Measurements from ENCODE around the gene FAM171A2. TPM values are rescaled to one million over a fixed set of nuclear protein-coding genes. Genes with fewer than 3 reads are reported as not detected.

Gene FAM171A2
- total and polyA plus RNA-seq, 4 donors = 0.08 to 1.1 (median 0.18) TPM; not detected in 1

DNA sequence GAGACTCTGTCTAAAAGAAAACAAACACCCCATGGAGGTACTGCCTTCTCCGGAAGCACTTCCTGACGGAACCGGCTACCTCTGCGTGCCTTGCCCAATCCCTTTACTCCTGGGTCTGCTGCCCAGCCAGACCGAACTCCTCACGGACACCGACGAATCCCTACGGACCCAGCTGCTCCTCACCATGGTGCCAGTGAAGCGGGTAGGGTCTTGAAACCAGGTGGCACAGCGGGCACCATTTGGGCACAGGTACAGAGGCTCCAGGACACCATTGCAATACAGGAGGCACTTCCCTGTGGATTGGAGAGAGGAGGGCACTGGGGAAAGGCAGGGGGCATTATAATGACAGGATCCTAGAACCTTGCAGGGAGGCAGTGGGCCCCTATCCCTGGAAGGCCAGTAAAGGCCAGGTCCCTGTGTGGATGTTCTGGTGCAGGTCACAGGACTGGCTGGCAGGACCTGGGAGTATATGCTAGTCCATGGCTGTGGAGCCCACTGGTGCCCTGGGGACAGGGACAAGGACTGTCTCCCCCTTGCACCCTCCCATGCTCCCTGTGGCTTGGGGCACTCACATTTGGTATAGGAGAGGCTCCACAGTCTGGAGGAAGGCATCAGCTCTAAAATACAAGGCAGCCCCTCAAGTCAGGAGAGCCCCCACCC is 41.3 kb downstream of the FAM171A2 start:
- Histone ChIP-seq H3K36me3 (ENCODE audit: control insufficient read depth in 4 of 4, insufficient read depth in 3 of 4, low read depth in 1 of 4, low read length in 3 of 4) (peaks cover 2 to 28% (median 10%) of the 10 kb centered on the region in 4 donors), H3K27ac (ENCODE audit: low read depth in 1 of 2, low read length in 2 of 2) (no peak overlapping the region), H3K4me3 (ENCODE audit: low read depth in 1 of 3, low read length in 3 of 3) (no peak overlapping the region), H3K9ac (ENCODE audit: low read depth in 1 of 2, low read length in 2 of 2) (no peak overlapping the region), H3K9me3 (ENCODE audit: control insufficient read depth in 4 of 4, low read length in 3 of 4) (no peaks in the 10 kb centered on the region), H3K4me1 (ENCODE audit: control insufficient read depth in 4 of 4, insufficient read depth in 4 of 4, low read length in 3 of 4) (peaks cover 5 to 27% (median 12%) of the 10 kb centered on the region in 4 donors), H3K27me3 (ENCODE audit: control insufficient read depth in 4 of 4, insufficient read depth in 4 of 4, low read length in 3 of 4) (no peaks in the 10 kb centered on the region)
- TF ChIP-seq FOXA1 (IDR thresholded peaks at IDR 0.05) (no peak), JUND (IDR thresholded peaks at IDR 0.05) (no peak), NR2F2 (IDR thresholded peaks at IDR 0.05) (no peak), RAD21 (IDR thresholded peaks at IDR 0.05) (no peak), FOXA2 (IDR thresholded peaks at IDR 0.05) (no peak), SP1 (IDR thresholded peaks at IDR 0.05) (no peak), CTCF (IDR thresholded peaks at IDR 0.05; ENCODE audit: low read depth, low read length, missing input control) (no peak), MAX (IDR thresholded peaks at IDR 0.05) (no peak), HNF4A (conservative IDR thresholded peaks at IDR 0.05) (no peak), TAF1 (conservative IDR thresholded peaks at IDR 0.05) (no peak), RXRA (IDR thresholded peaks at IDR 0.05) (no peak), EGR1 (IDR thresholded peaks at IDR 0.05; ENCODE audit: low read depth in 2 of 2) (no peak), HNF4G (IDR thresholded peaks at IDR 0.05) (no peak), YY1 (IDR thresholded peaks at IDR 0.05) (no peak), GABPA (IDR thresholded peaks at IDR 0.05 in 1 of 2, conservative IDR thresholded peaks at IDR 0.05 in 1 of 2) (no peak), ATF3 (IDR thresholded peaks at IDR 0.05) (no peak)
- TF ChIP-seq, protein P1, sequence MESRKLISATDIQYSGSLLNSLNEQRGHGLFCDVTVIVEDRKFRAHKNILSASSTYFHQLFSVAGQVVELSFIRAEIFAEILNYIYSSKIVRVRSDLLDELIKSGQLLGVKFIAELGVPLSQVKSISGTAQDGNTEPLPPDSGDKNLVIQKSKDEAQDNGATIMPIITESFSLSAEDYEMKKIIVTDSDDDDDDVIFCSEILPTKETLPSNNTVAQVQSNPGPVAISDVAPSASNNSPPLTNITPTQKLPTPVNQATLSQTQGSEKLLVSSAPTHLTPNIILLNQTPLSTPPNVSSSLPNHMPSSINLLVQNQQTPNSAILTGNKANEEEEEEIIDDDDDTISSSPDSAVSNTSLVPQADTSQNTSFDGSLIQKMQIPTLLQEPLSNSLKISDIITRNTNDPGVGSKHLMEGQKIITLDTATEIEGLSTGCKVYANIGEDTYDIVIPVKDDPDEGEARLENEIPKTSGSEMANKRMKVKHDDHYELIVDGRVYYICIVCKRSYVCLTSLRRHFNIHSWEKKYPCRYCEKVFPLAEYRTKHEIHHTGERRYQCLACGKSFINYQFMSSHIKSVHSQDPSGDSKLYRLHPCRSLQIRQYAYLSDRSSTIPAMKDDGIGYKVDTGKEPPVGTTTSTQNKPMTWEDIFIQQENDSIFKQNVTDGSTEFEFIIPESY (IDR thresholded peaks at IDR 0.05) = no peak
- TF ChIP-seq, protein P2, sequence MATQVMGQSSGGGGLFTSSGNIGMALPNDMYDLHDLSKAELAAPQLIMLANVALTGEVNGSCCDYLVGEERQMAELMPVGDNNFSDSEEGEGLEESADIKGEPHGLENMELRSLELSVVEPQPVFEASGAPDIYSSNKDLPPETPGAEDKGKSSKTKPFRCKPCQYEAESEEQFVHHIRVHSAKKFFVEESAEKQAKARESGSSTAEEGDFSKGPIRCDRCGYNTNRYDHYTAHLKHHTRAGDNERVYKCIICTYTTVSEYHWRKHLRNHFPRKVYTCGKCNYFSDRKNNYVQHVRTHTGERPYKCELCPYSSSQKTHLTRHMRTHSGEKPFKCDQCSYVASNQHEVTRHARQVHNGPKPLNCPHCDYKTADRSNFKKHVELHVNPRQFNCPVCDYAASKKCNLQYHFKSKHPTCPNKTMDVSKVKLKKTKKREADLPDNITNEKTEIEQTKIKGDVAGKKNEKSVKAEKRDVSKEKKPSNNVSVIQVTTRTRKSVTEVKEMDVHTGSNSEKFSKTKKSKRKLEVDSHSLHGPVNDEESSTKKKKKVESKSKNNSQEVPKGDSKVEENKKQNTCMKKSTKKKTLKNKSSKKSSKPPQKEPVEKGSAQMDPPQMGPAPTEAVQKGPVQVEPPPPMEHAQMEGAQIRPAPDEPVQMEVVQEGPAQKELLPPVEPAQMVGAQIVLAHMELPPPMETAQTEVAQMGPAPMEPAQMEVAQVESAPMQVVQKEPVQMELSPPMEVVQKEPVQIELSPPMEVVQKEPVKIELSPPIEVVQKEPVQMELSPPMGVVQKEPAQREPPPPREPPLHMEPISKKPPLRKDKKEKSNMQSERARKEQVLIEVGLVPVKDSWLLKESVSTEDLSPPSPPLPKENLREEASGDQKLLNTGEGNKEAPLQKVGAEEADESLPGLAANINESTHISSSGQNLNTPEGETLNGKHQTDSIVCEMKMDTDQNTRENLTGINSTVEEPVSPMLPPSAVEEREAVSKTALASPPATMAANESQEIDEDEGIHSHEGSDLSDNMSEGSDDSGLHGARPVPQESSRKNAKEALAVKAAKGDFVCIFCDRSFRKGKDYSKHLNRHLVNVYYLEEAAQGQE (IDR thresholded peaks at IDR 0.05) = no peak
- 96% methylated on average over 11 of the region's 11 CpGs for WGBS
- no peak for DNase-seq (ENCODE audit: low spot score)
